ENCODE measurements around the gene PRKCB.
"Not testable (repeated sequence)": the region's sequence is repeated elsewhere in the genome, so short reads cannot be mapped to it uniquely, and the experiment has no call there.

The PRKCB gene

GRCh38 chr16:24102209-24102660 lies 266.5 kb downstream of the PRKCB start:
- no peak for DNase-seq

GRCh38 chr16:24105471-24105870 lies 269.7 kb downstream of the PRKCB start:
- DNase-seq = not testable (repeated sequence)

- not testable (repeated sequence) for DNase-seq
These were observed 272.3 kb downstream of the PRKCB start for GRCh38 chr16:24108090-24108489.

- DNase-seq = no peak
These were observed 276.0 kb downstream of the PRKCB start for GRCh38 chr16:24111724-24112302.

GRCh38 chr16:24113115-24113745 lies 277.4 kb downstream of the PRKCB start:
- no peak for DNase-seq

- DNase-seq = no peak
These were observed 279.1 kb downstream of the PRKCB start for GRCh38 chr16:24114876-24115275.

GRCh38 chr16:24116046-24116776 lies 280.4 kb downstream of the PRKCB start:
- no peak for DNase-seq

- no peak for DNase-seq
These were observed 281.2 kb downstream of the PRKCB start for GRCh38 chr16:24116989-24117388.

- DNase-seq = no peak
These were observed 281.9 kb downstream of the PRKCB start for GRCh38 chr16:24117680-24118079.

GRCh38 chr16:24118126-24118821 lies 282.5 kb downstream of the PRKCB start:
- no peak for DNase-seq

GRCh38 chr16:24119807-24120206 lies 284.0 kb downstream of the PRKCB start:
- DNase-seq = no peak

GRCh38 chr16:24123275-24123674 lies 287.5 kb downstream of the PRKCB start:
- DNase-seq = no peak

- DNase-seq = no peak
These were observed 288.5 kb downstream of the PRKCB start for GRCh38 chr16:24124291-24124690.

- no peak for DNase-seq
These were observed 289.4 kb downstream of the PRKCB start for GRCh38 chr16:24125214-24125613.

- DNase-seq = no peak
These were observed 293.7 kb downstream of the PRKCB start for GRCh38 chr16:24129412-24129918.

- DNase-seq = no peak
These were observed 294.8 kb downstream of the PRKCB start for GRCh38 chr16:24130494-24131085.

GRCh38 chr16:24131294-24131693 lies 295.5 kb downstream of the PRKCB start:
- no peak for DNase-seq

GRCh38 chr16:24132048-24132796 lies 296.4 kb downstream of the PRKCB start:
- no peak for DNase-seq

GRCh38 chr16:24132797-24133155 lies 297.0 kb downstream of the PRKCB start:
- DNase-seq = no peak

GRCh38 chr16:24135624-24136565 lies 300.1 kb downstream of the PRKCB start:
- DNase-seq = no peak

- DNase-seq = no peak
These were observed 302.2 kb downstream of the PRKCB start for GRCh38 chr16:24138024-24138423.
